Measurements from ENCODE around the gene CCDC88C.
"Not testable (repeated sequence)": the region's sequence is repeated elsewhere in the genome, so short reads cannot be mapped to it uniquely, and the experiment has no call there.

The CCDC88C gene

GRCh38 chr14:91444335-91445020 lies 26.9 kb upstream of the CCDC88C start:
- Histone ChIP-seq H3K9me3 (ENCODE audit: control insufficient read depth in 1 of 2, low read length in 2 of 2) (no peaks in the 10 kb centered on the region), H3K36me3 (ENCODE audit: control insufficient read depth in 1 of 2, insufficient read depth in 2 of 2, low read length in 2 of 2) (no peaks in the 10 kb centered on the region), H3K4me3 (ENCODE audit: low read depth in 1 of 2, low read length in 2 of 2) (no peak overlapping the region), H3K9ac (ENCODE audit: low read depth in 1 of 2, low read length in 2 of 2) (no peak overlapping the region), H3K4me1 (ENCODE audit: control insufficient read depth in 1 of 2, insufficient read depth in 2 of 2, low read length in 2 of 2) (no peaks in the 10 kb centered on the region), H3K27me3 (ENCODE audit: control insufficient read depth in 1 of 2, insufficient read depth in 2 of 2, low read length in 2 of 2) (no peaks in the 10 kb centered on the region), H3K27ac (ENCODE audit: low read depth, low read length) (no peak overlapping the region)

DNA sequence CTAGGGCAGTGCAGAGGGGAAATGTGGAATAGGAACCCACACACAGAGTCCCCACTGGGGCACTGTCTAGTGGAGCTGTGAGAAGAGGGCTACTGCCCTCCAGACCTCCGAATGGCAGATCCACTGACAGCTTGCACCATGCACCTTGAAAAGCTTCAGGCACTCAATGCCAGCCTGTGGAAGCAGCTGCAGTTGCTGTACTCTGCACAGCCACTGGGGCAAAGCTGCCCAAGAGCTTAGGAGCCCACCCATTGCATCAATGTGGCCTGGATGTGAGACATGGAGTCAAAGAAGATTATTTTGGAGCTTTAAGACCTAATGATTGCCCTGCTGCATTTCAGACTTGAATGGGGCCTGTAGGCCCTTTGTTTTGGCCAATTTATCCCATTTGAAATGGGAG lies 21.7 kb upstream of the CCDC88C start:
- Histone ChIP-seq H3K9me3 (ENCODE audit: control insufficient read depth in 1 of 2, low read length in 2 of 2) (peaks cover 0 to 4% of the 10 kb centered on the region in 2 donors), H3K4me1 (ENCODE audit: control insufficient read depth in 1 of 2, insufficient read depth in 2 of 2, low read length in 2 of 2) (no peaks in the 10 kb centered on the region), H3K27ac (ENCODE audit: low read depth, low read length) (no peak overlapping the region), H3K9ac (ENCODE audit: low read depth in 1 of 2, low read length in 2 of 2) (no peak overlapping the region), H3K4me3 (ENCODE audit: low read depth in 1 of 2, low read length in 2 of 2) (no peak overlapping the region), H3K27me3 (ENCODE audit: control insufficient read depth in 1 of 2, insufficient read depth in 2 of 2, low read length in 2 of 2) (no peaks in the 10 kb centered on the region), H3K36me3 (ENCODE audit: control insufficient read depth in 1 of 2, insufficient read depth in 2 of 2, low read length in 2 of 2) (no peaks in the 10 kb centered on the region)

DNA sequence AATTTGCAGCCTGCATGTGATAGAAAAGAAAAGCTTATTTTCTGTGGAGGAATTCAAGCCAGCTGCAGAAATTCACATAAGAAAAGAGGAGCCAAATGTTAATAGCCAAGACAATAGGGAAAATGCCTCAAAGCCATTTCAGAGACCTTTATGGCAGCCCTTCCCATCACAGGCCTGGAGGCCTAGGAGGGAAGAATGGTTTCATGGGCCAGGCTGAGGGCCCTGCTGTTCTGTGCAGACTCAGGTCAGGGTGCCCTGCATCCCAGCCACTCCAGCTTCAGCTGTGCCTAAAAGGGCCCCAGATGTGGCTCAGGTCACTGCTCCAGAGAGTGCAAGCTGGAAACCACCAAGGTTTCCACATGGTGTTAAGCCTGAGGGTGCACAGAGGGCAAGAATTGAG lies 21.2 kb upstream of the CCDC88C start:
- Histone ChIP-seq H3K4me3 (ENCODE audit: low read depth in 1 of 2, low read length in 2 of 2) (no peak overlapping the region), H3K27me3 (ENCODE audit: control insufficient read depth in 1 of 2, insufficient read depth in 2 of 2, low read length in 2 of 2) (no peaks in the 10 kb centered on the region), H3K4me1 (ENCODE audit: control insufficient read depth in 1 of 2, insufficient read depth in 2 of 2, low read length in 2 of 2) (no peaks in the 10 kb centered on the region), H3K9ac (ENCODE audit: low read depth in 1 of 2, low read length in 2 of 2) (no peak overlapping the region), H3K36me3 (ENCODE audit: control insufficient read depth in 1 of 2, insufficient read depth in 2 of 2, low read length in 2 of 2) (no peaks in the 10 kb centered on the region), H3K27ac (ENCODE audit: low read depth, low read length) (no peak overlapping the region), H3K9me3 (ENCODE audit: control insufficient read depth in 1 of 2, low read length in 2 of 2) (peaks cover 0 to 4% of the 10 kb centered on the region in 2 donors)

DNA sequence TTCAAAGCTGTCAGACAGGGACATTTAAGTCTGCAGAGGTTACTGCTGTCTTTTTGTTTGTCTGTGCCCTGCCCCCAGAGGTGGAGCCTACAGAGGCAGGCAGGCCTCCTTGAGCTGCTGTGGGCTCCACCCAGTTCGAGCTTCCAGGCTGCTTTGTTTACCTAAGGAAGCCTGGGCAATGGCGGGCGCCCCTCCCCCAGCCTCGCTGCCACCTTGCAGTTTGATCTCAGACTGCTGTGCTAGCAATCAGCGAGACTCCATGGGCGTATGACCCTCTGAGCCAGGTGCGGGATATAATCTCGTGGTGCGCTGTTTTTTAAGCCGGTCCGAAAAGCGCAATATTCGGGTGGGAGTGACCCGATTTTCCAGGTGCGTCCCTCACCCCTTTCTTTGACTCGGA lies 18.6 kb upstream of the CCDC88C start:
- H3K27ac ChIP-seq (ENCODE audit: low read depth, low read length); H3K9ac ChIP-seq (ENCODE audit: low read depth in 1 of 2, low read length in 2 of 2); H3K4me3 ChIP-seq (ENCODE audit: low read depth in 1 of 2, low read length in 2 of 2); H3K27me3 ChIP-seq (ENCODE audit: control insufficient read depth in 1 of 2, insufficient read depth in 2 of 2, low read length in 2 of 2); H3K4me1 ChIP-seq (ENCODE audit: control insufficient read depth in 1 of 2, insufficient read depth in 2 of 2, low read length in 2 of 2); H3K9me3 ChIP-seq (ENCODE audit: control insufficient read depth in 1 of 2, low read length in 2 of 2); H3K36me3 ChIP-seq (ENCODE audit: control insufficient read depth in 1 of 2, insufficient read depth in 2 of 2, low read length in 2 of 2): not testable (repeated sequence)

GRCh38 chr14:91429385-91429784 lies 11.8 kb upstream of the CCDC88C start:
- Histone ChIP-seq H3K27ac (ENCODE audit: low read depth, low read length) (no peak overlapping the region), H3K9ac (ENCODE audit: low read depth in 1 of 2, low read length in 2 of 2) (no peak overlapping the region), H3K4me3 (ENCODE audit: low read depth in 1 of 2, low read length in 2 of 2) (no peak overlapping the region), H3K36me3 (ENCODE audit: control insufficient read depth in 1 of 2, insufficient read depth in 2 of 2, low read length in 2 of 2) (no peaks in the 10 kb centered on the region), H3K4me1 (ENCODE audit: control insufficient read depth in 1 of 2, insufficient read depth in 2 of 2, low read length in 2 of 2) (peaks cover 0 to 12% of the 10 kb centered on the region in 2 donors), H3K27me3 (ENCODE audit: control insufficient read depth in 1 of 2, insufficient read depth in 2 of 2, low read length in 2 of 2) (no peaks in the 10 kb centered on the region), H3K9me3 (ENCODE audit: control insufficient read depth in 1 of 2, low read length in 2 of 2) (no peaks in the 10 kb centered on the region)

DNA sequence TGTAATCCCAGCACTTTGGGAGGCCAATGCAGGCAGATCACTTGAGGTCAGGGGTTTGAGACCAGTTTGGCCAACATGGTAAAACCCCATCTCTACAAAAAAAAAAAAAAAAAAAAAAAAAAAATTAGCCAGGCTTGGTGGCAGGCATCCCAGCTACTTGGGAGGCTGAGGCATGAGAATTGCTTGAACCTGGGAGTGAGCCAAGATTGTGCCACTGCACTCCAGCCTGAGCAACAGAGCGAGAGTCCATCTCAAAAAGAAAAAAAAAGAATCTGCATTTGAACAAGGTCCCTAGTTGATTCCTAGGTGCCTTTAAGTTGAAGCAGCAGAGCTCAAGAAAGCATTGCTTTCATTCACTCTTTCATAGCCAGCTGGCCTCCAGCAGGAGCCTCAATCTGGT lies 11.3 kb upstream of the CCDC88C start:
- H3K27ac ChIP-seq (ENCODE audit: low read depth, low read length); H3K9ac ChIP-seq (ENCODE audit: low read depth in 1 of 2, low read length in 2 of 2); H3K9me3 ChIP-seq (ENCODE audit: control insufficient read depth in 1 of 2, low read length in 2 of 2); H3K27me3 ChIP-seq (ENCODE audit: control insufficient read depth in 1 of 2, insufficient read depth in 2 of 2, low read length in 2 of 2); H3K36me3 ChIP-seq (ENCODE audit: control insufficient read depth in 1 of 2, insufficient read depth in 2 of 2, low read length in 2 of 2); H3K4me3 ChIP-seq (ENCODE audit: low read depth in 1 of 2, low read length in 2 of 2): not testable (repeated sequence)
- peaks cover 0 to 13% of the 10 kb centered on the region in 2 donors for H3K4me1 ChIP-seq (ENCODE audit: control insufficient read depth in 1 of 2, insufficient read depth in 2 of 2, low read length in 2 of 2)

- H3K4me3 ChIP-seq (ENCODE audit: low read depth in 1 of 2, low read length in 2 of 2); H3K9ac ChIP-seq (ENCODE audit: low read depth in 1 of 2, low read length in 2 of 2); H3K27ac ChIP-seq (ENCODE audit: low read depth, low read length); H3K9me3 ChIP-seq (ENCODE audit: control insufficient read depth in 1 of 2, low read length in 2 of 2); H3K36me3 ChIP-seq (ENCODE audit: control insufficient read depth in 1 of 2, insufficient read depth in 2 of 2, low read length in 2 of 2); H3K27me3 ChIP-seq (ENCODE audit: control insufficient read depth in 1 of 2, insufficient read depth in 2 of 2, low read length in 2 of 2): not testable (repeated sequence)
- peaks cover 0 to 13% of the 10 kb centered on the region in 2 donors for H3K4me1 ChIP-seq (ENCODE audit: control insufficient read depth in 1 of 2, insufficient read depth in 2 of 2, low read length in 2 of 2)
Observed at GRCh38 chr14:91425531-91425944, 7.9 kb upstream of the CCDC88C start.

DNA sequence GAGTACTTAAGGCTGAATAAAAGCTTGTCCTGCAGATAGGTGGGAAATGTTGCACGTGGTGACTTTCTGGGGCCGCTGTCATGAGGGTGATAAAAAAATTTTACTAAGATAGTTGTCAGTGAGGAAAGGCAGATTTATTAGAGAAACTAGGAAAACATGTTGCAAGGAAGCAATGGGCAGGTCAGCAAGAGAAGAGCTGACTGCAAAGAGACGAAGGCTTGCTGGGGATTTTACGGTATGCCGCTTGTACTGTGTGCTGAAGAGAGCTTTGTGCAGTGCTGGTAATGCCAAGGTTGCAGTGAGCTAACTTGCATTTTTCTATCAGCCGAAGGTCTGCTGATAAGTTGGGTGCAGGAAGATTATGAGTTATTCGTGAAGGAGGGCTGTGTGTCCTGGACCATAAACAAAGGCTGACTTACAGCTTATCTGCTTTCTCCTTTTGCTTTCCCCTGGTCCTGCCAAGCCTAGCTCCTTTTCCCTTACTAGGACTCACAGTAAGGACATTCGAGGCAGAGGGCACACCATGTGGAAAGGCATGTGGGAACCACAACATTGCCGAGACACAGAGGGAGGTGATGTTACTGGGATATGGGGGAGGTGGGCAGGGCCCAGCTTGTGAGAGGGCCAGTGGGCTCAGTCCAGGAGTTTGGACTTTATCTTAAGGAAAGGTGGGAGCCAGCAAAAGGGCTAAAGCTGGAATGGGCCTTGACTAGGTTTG lies 7.4 kb upstream of the CCDC88C start:
- Histone ChIP-seq H3K27me3 (ENCODE audit: control insufficient read depth in 1 of 2, insufficient read depth in 2 of 2, low read length in 2 of 2) (no peaks in the 10 kb centered on the region), H3K9me3 (ENCODE audit: control insufficient read depth in 1 of 2, low read length in 2 of 2) (no peaks in the 10 kb centered on the region), H3K27ac (ENCODE audit: low read depth, low read length) (no peak overlapping the region), H3K4me3 (ENCODE audit: low read depth in 1 of 2, low read length in 2 of 2) (no peak overlapping the region), H3K36me3 (ENCODE audit: control insufficient read depth in 1 of 2, insufficient read depth in 2 of 2, low read length in 2 of 2) (no peaks in the 10 kb centered on the region), H3K4me1 (ENCODE audit: control insufficient read depth in 1 of 2, insufficient read depth in 2 of 2, low read length in 2 of 2) (peaks cover 0 to 13% of the 10 kb centered on the region in 2 donors), H3K9ac (ENCODE audit: low read depth in 1 of 2, low read length in 2 of 2) (no peak overlapping the region)

GRCh38 chr14:91420686-91421085 lies 3.1 kb upstream of the CCDC88C start:
- Histone ChIP-seq H3K9me3 (ENCODE audit: control insufficient read depth in 1 of 2, low read length in 2 of 2) (no peaks in the 10 kb centered on the region), H3K4me1 (ENCODE audit: control insufficient read depth in 1 of 2, insufficient read depth in 2 of 2, low read length in 2 of 2) (peaks cover 5 to 33% of the 10 kb centered on the region in 2 donors), H3K36me3 (ENCODE audit: control insufficient read depth in 1 of 2, insufficient read depth in 2 of 2, low read length in 2 of 2) (no peaks in the 10 kb centered on the region), H3K9ac (ENCODE audit: low read depth in 1 of 2, low read length in 2 of 2) (no peak overlapping the region), H3K27me3 (ENCODE audit: control insufficient read depth in 1 of 2, insufficient read depth in 2 of 2, low read length in 2 of 2) (no peaks in the 10 kb centered on the region), H3K4me3 (ENCODE audit: low read depth in 1 of 2, low read length in 2 of 2) (no peak overlapping the region), H3K27ac (ENCODE audit: low read depth, low read length) (no peak overlapping the region)

DNA sequence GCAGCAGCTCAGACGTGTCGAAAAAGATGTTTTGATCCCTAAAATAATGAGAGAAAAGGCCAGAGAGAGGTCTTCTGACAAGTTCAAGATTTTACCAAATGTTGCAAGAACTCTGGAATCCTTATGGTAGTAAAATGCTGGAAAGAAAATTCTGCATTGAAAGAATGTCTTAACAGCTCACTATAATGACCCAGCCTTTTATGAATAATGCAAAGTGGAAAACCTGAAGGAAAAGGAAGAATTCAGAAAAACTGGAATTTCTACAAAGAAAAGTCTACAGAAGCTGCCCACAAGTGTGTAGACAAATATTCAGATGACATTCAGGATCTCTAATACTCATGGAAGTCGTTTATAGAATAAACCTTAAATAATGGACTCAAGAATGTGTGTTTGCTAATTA lies 1.8 kb upstream of the CCDC88C start:
- no peak overlapping the region for H3K27ac ChIP-seq (ENCODE audit: low read depth, low read length)
- H3K27me3 ChIP-seq (ENCODE audit: control insufficient read depth in 1 of 2, insufficient read depth in 2 of 2, low read length in 2 of 2), result no peaks in the 10 kb centered on the region
- peaks cover 16 to 37% of the 10 kb centered on the region in 2 donors for H3K4me1 ChIP-seq (ENCODE audit: control insufficient read depth in 1 of 2, insufficient read depth in 2 of 2, low read length in 2 of 2)
- no peak overlapping the region for H3K4me3 ChIP-seq (ENCODE audit: low read depth in 1 of 2, low read length in 2 of 2)
- no peaks in the 10 kb centered on the region for H3K36me3 ChIP-seq (ENCODE audit: control insufficient read depth in 1 of 2, insufficient read depth in 2 of 2, low read length in 2 of 2)
- no peaks in the 10 kb centered on the region for H3K9me3 ChIP-seq (ENCODE audit: control insufficient read depth in 1 of 2, low read length in 2 of 2)
- no peak overlapping the region for H3K9ac ChIP-seq (ENCODE audit: low read depth in 1 of 2, low read length in 2 of 2)
